Endothelial cell of umbilical vein (primary cell): ENCODE data around the gene EP400. TPM values are rescaled to one million over a fixed set of nuclear protein-coding genes. Genes with fewer than 3 reads are reported as not detected.

Experiments
- BruUV-seq: library from RNA; stranded (reverse); fragments of 400-500 nt; replicated peaks from 2 replicates; lab custom pipeline; 2021; lab: Mats Ljungman, UMichigan
- CTCF ChIA-PET: fragments of 300-600, 350-600 bp; sonication (Branson Sonifier 250); formaldehyde crosslinking; loops from one replicate; lab custom pipeline; 2021; ENCODE audit warnings: antibody characterized with exemption, inconsistent platforms; lab: Charles Lee
- POLR2A ChIA-PET: fragments of 300-600, 350-600 bp; sonication (Branson Sonifier 250); formaldehyde crosslinking; loops from one replicate; lab custom pipeline; 2021; ENCODE audit warnings: antibody characterized with exemption, inconsistent platforms; lab: Charles Lee
- DNase-seq: peaks from one replicate; pipeline ENCODE4 v3.0.0-alpha.2; 2011; ENCODE audit warnings: low read depth, low spot score
- FAIRE-seq: peaks from 2 replicates; lab custom pipeline; 2011; peaks lifted over from hg19 to GRCh38; lab: Jason Lieb, UNC
- H2AFZ ChIP-seq: 2 replicates; pipeline ENCODE4 v1.6.0; 2012; ENCODE audit warnings: low read depth, low read length, control low read depth, inconsistent platforms
- H3K27ac ChIP-seq: 2 replicates; pipeline ENCODE4 v1.5.1; 2011; ENCODE audit warnings: low read depth, mild to moderate bottlenecking, control low read depth, low read length, moderate library complexity; ENCODE audit not compliant: insufficient read depth
- H3K27me3 ChIP-seq, 2 experiments: 2 replicates each; pipeline versions ENCODE4 v1.6.0 to v1.6.1; 2011; ENCODE audit warnings: low read length in 2 of 2, mixed read lengths in 1 of 2; ENCODE audit not compliant: control insufficient read depth in 2 of 2, insufficient read depth in 2 of 2
- H3K36me3 ChIP-seq, 2 experiments: 2 replicates in 1 of 2; 3 replicates in 1 of 2; pipeline ENCODE4 v1.5.1; 2011; ENCODE audit warnings: low read length in 2 of 2, mild to moderate bottlenecking in 1 of 2, moderate library complexity in 1 of 2; ENCODE audit not compliant: control insufficient read depth in 2 of 2, insufficient read depth in 2 of 2; ENCODE audit errors: extremely low read depth in 1 of 2
- H3K4me1 ChIP-seq: 3 replicates; pipeline ENCODE4 v1.5.1; 2011; ENCODE audit warnings: mild to moderate bottlenecking, low read length; ENCODE audit not compliant: control insufficient read depth, insufficient read depth; ENCODE audit errors: extremely low read depth
- H3K4me2 ChIP-seq: 2 replicates; pipeline ENCODE4 v1.6.1; 2011; ENCODE audit warnings: low read length, control low read depth, mixed read lengths; ENCODE audit not compliant: insufficient read depth
- H3K4me3 ChIP-seq, 3 experiments: fragments of 200-600 bp in 1 of 3; sonication (generic), shearing (Covaris generic) in 1 of 3; replicated peaks in 1 of 3; 2 replicates each; pipeline ENCODE4 v1.5.1; 2011 to 2016; ENCODE audit warnings: control low read depth in 3 of 3, low read length in 3 of 3, mild to moderate bottlenecking in 2 of 3, inconsistent platforms in 1 of 3, low read depth in 1 of 3, moderate library complexity in 1 of 3; ENCODE audit not compliant: insufficient read depth in 1 of 3
- H3K79me2 ChIP-seq: 2 replicates; pipeline ENCODE4 v1.6.0; 2012; ENCODE audit warnings: low read length, inconsistent platforms; ENCODE audit not compliant: control insufficient read depth, insufficient read depth
- H3K9ac ChIP-seq: replicated peaks from 2 replicates; pipeline ENCODE3; 2011; ENCODE audit warnings: low read length, control low read depth; ENCODE audit not compliant: insufficient read depth; ENCODE audit errors: extremely low read depth
- H3K9me1 ChIP-seq: replicated peaks from 3 replicates; pipeline ENCODE4 v1.6.0; 2011; ENCODE audit warnings: mild to moderate bottlenecking, low read length; ENCODE audit not compliant: control insufficient read depth, insufficient read depth; ENCODE audit errors: extremely low read depth
- H3K9me3 ChIP-seq: replicated peaks from 2 replicates; pipeline ENCODE4 v1.5.1; 2012; ENCODE audit warnings: low read length, inconsistent platforms; ENCODE audit not compliant: control insufficient read depth, insufficient read depth
- H4K20me1 ChIP-seq: replicated peaks from 2 replicates; pipeline ENCODE3; 2011; ENCODE audit warnings: mild to moderate bottlenecking, low read length; ENCODE audit not compliant: control insufficient read depth, insufficient read depth; ENCODE audit errors: extremely low read depth
- EZH2 ChIP-seq: IDR thresholded peaks from 2 replicates; pipeline ENCODE4 v1.6.1; 2012; ENCODE audit warnings: borderline replicate concordance, low read depth, mild to moderate bottlenecking, moderate library complexity, low read length, inconsistent platforms; ENCODE audit not compliant: severe bottlenecking
- FOS ChIP-seq: IDR thresholded peaks from 2 replicates; pipeline ENCODE4 v1.6.1; 2011; ENCODE audit warnings: mild to moderate bottlenecking, low read length, moderate library complexity, borderline replicate concordance; ENCODE audit not compliant: insufficient read depth
- GATA2 ChIP-seq: IDR thresholded peaks from 2 replicates; pipeline ENCODE4 v1.7.0; 2011; ENCODE audit warnings: low read depth, mild to moderate bottlenecking, moderate library complexity, mixed read lengths, low read length; ENCODE audit not compliant: insufficient read length, insufficient read depth
- JUN ChIP-seq: IDR thresholded peaks from 2 replicates; pipeline ENCODE4 v1.6.1; 2011; ENCODE audit warnings: borderline replicate concordance, low read depth; ENCODE audit not compliant: insufficient read length, insufficient read depth
- MYC ChIP-seq: IDR thresholded peaks from one replicate; pipeline ENCODE4 v1.6.1; 2011; ENCODE audit warnings: mild to moderate bottlenecking, low read depth, low read length
- POLR2A ChIP-seq: IDR thresholded peaks from 2 replicates; pipeline ENCODE4 v1.6.1; 2012; ENCODE audit warnings: low read depth, mild to moderate bottlenecking, control low read depth, low read length
- POLR2AphosphoS5 ChIP-seq: IDR thresholded peaks from 2 replicates; pipeline ENCODE4 v1.6.1; 2012; ENCODE audit warnings: low read depth, mild to moderate bottlenecking, control low read depth, low read length, moderate library complexity; ENCODE audit not compliant: insufficient read depth
- dilution Hi-C: fragments of 300-500 bp; cut with MboI; formaldehyde crosslinking; loops from one replicate; pipeline ENCODE4 v1.15.0; 2019; ENCODE audit warnings: low sequenced_read_pairs; ENCODE audit not compliant: extremely low pct_ligation_motif_present
- intact Hi-C: fragments of 100-400 bp; cut with micrococcal nuclease; formaldehyde crosslinking; loops from one replicate; pipeline ENCODE4 v1.10.0; 2022
- polyA plus RNA-seq, 4 experiments: library from polyadenylated mRNA; depleted of rRNA in 3 of 4; stranded (reverse) in 3 of 4; unstranded in 1 of 4; fragments of >200 nt; gene quantifications; 2 replicates each; pipeline versions ENCODE4 v1.2.1 to v1.2.3, GENCODE V29; 2011 to 2012; ENCODE audit warnings: missing spikeins in 1 of 4
- total RNA-seq: library from RNA; stranded (reverse); gene quantifications from 2 replicates; pipeline ENCODE4 v1.2.3, GENCODE V29; 2021
- TF ChIP-seq, protein P1 (sequence below), 2 donors: IDR thresholded peaks; 1 replicate in 1 of 2; 2 replicates in 1 of 2; pipeline ENCODE4 v1.5.1; 2011; ENCODE audit warnings: low read length in 2 of 2, mild to moderate bottlenecking in 2 of 2, moderate library complexity in 2 of 2, control low read depth in 1 of 2, inconsistent platforms in 1 of 2, low read depth in 1 of 2; ENCODE audit not compliant: insufficient read depth in 1 of 2; ENCODE audit errors: extremely low read depth in 1 of 2
- TF ChIP-seq, protein P2 (sequence below): IDR thresholded peaks from 2 replicates; pipeline ENCODE4 v1.6.1; 2011; ENCODE audit not compliant: insufficient read depth, insufficient read length

The EP400 gene
- total and polyA plus RNA-seq, 2 donors (not counting 3 experiments of a cell fraction or from before 2014, with no cell fraction given): 9.0 to 57.7 TPM

DNA sequence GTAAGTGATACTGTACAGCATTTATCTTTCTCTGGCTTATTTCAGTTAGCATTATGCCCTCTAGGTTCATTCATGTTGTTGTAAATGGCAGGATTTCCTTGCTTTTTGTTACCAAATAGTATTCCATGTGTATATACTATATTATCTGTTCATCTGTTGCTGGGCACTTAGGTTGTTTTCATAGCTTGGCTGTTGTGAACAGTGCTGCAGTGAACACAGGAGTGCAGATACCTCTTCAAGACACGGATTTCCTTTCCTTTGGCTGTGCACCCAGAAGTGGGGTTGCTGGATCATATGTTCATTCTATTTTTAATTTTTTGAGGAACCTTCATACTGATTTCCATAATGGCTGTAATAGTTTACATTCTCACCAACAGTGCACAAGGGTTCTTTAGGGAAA, 21.5 kb downstream of the EP400 start:
- dilution Hi-C loops (no loop called here), intact Hi-C loops (no loop called here)
- Histone ChIP-seq H3K79me2 (peaks cover 76% of the 10 kb centered on the region), H3K9ac (no peak overlapping the region), H3K27ac (no peak overlapping the region), H4K20me1 (peaks cover 3% of the 10 kb centered on the region), H3K4me3 (no peak overlapping the region), H3K36me3 (no peaks in the 10 kb centered on the region), H3K27me3 (no peaks in the 10 kb centered on the region), H3K4me1 (no peaks in the 10 kb centered on the region), H3K9me3 (no peaks in the 10 kb centered on the region), H2AFZ (no peak overlapping the region), H3K9me1 (no peaks in the 10 kb centered on the region), H3K4me2 (no peak overlapping the region)
- CTCF ChIA-PET: no interaction called here
- peak; percentile 40 for DNase-seq
- FAIRE-seq: peak; percentile 50
- TF ChIP-seq MYC: no peak
- TF ChIP-seq, protein P1, sequence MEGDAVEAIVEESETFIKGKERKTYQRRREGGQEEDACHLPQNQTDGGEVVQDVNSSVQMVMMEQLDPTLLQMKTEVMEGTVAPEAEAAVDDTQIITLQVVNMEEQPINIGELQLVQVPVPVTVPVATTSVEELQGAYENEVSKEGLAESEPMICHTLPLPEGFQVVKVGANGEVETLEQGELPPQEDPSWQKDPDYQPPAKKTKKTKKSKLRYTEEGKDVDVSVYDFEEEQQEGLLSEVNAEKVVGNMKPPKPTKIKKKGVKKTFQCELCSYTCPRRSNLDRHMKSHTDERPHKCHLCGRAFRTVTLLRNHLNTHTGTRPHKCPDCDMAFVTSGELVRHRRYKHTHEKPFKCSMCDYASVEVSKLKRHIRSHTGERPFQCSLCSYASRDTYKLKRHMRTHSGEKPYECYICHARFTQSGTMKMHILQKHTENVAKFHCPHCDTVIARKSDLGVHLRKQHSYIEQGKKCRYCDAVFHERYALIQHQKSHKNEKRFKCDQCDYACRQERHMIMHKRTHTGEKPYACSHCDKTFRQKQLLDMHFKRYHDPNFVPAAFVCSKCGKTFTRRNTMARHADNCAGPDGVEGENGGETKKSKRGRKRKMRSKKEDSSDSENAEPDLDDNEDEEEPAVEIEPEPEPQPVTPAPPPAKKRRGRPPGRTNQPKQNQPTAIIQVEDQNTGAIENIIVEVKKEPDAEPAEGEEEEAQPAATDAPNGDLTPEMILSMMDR (IDR thresholded peaks at IDR 0.05; ENCODE audit: extremely low read depth in 1 of 2, insufficient read depth in 1 of 2, low read depth in 1 of 2, low read length in 2 of 2): no peak
- TF ChIP-seq POLR2A: no peak
- no peak for TF ChIP-seq EZH2
- TF ChIP-seq FOS: no peak
- POLR2A ChIA-PET: no interaction called here
- no TSS peak for BruUV-seq

DNA sequence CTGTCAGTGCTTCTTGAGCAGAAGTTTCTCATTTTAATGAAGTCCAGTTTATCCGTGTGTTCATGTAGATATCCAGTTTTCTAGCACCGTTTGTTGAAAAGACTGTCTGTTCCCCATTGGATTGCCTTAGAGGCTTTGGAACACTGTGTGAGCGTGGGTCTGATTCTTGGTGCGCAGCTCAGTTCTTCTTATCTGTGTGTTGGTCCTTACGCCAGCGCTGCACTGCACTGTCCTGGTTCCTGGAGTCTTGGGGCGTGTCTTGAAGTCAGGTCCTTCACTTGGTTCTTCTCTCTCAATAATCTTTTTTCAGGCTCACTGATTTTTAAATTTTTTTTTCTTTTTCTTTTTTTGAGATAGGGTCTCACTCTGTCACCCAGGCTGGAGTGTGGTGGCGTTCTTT, 25.5 kb downstream of the EP400 start:
- intact Hi-C loops (no loop called here), dilution Hi-C loops (no loop called here)
- Histone ChIP-seq H3K9me3 (no peaks in the 10 kb centered on the region), H3K27me3 (no peaks in the 10 kb centered on the region), H3K79me2 (peaks cover 59% of the 10 kb centered on the region), H3K4me1 (no peaks in the 10 kb centered on the region), H3K9ac (no peak overlapping the region), H3K27ac (no peak overlapping the region), H4K20me1 (peaks cover 3% of the 10 kb centered on the region), H2AFZ (no peak overlapping the region), H3K4me2 (no peak overlapping the region), H3K36me3 (no peaks in the 10 kb centered on the region), H3K4me3 (no peak overlapping the region), H3K9me1 (no peaks in the 10 kb centered on the region)
- BruUV-seq: no TSS peak
- TF ChIP-seq GATA2 (no peak), MYC (no peak), POLR2A (no peak), EZH2 (no peak), FOS (no peak), POLR2AphosphoS5 (no peak), JUN (no peak)
- TF ChIP-seq, protein P1 (IDR thresholded peaks at IDR 0.05; ENCODE audit: extremely low read depth in 1 of 2, insufficient read depth in 1 of 2, low read depth in 1 of 2, low read length in 2 of 2): no peak
- TF ChIP-seq, protein P2, sequence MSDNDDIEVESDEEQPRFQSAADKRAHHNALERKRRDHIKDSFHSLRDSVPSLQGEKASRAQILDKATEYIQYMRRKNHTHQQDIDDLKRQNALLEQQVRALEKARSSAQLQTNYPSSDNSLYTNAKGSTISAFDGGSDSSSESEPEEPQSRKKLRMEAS: no peak
- ChIA-PET POLR2A (no interaction called here), CTCF (interaction anchor here (1.5 kb wide), 1 partner anchor 13 kb away, joined by 4 read pairs; no protein-coding TSS in a partner anchor)
- no peak for FAIRE-seq
- DNase-seq: no peak
